Dedifferentiated amniotic fluid mesenchymal stem cell (primary cell): ENCODE results near the gene DSG3.

Experiments
- DNase-seq: peaks from one replicate; pipeline ENCODE4 v3.0.0-alpha.2; 2016; ENCODE audit errors: extremely low spot score

DSG3 gene

GRCh38 chr18:31516437-31516836 is 68.9 kb downstream of the DSG3 start:
- DNase-seq = no peak

GRCh38 chr18:31526374-31526773 is 78.8 kb downstream of the DSG3 start:
- no peak for DNase-seq
